Gastroesophageal sphincter (tissue), 4 donors: ENCODE results near the gene CYP46A1. TPM values are rescaled to one million over a fixed set of nuclear protein-coding genes. Genes with fewer than 3 reads are reported as not detected.
A peak's percentile ranks its signal among the peaks of the same experiment; 100 is the strongest.

Experiments
- ATAC-seq: fragments of 150-250 bp; one replicate; pipeline ENCODE4 v1.9.1; 2016; ENCODE audit warnings: mild to moderate bottlenecking, moderate library complexity
- H3K27ac ChIP-seq, 4 donors: fragments of 200-600 bp; sonication (generic) in 3 of 4; 1 replicate in 3 of 4; 2 replicates in 1 of 4; pipeline ENCODE4 v1.5.1; 2016 to 2019
- H3K27me3 ChIP-seq: fragments of 200-600 bp; sonication (generic); one replicate; pipeline ENCODE4 v1.5.1; 2019
- H3K36me3 ChIP-seq, 2 donors: fragments of 200-600 bp; sonication (generic); one replicate each; pipeline ENCODE4 v1.5.1; 2019; ENCODE audit warnings: control low read depth in 1 of 2
- H3K4me1 ChIP-seq, 3 donors: fragments of 200-600 bp; sonication (generic); 1 replicate in 2 of 3; 2 replicates in 1 of 3; pipeline ENCODE4 v1.5.1; 2016 to 2019; ENCODE audit warnings: control low read depth in 2 of 3
- H3K4me3 ChIP-seq, 2 donors: fragments of 200-600 bp; sonication (generic); one replicate each; pipeline ENCODE4 v1.5.1; 2019; ENCODE audit warnings: mild to moderate bottlenecking in 1 of 2, moderate library complexity in 1 of 2
- H3K9me3 ChIP-seq, 3 donors: fragments of 200-600 bp; sonication (generic); one replicate each; pipeline ENCODE4 v1.5.1; 2017 to 2019; ENCODE audit warnings: control low read depth in 2 of 3
- CTCF ChIP-seq, 4 experiments: fragments of 200-600 bp in 2 of 4; fragments of 450-650 bp in 2 of 4; sonication (generic) in 1 of 4; IDR thresholded peaks; one replicate each; pipeline ENCODE4 v1.5.1; 2017 to 2019; ENCODE audit warnings: antibody characterized with exemption in 4 of 4, mild to moderate bottlenecking in 2 of 4, moderate library complexity in 2 of 4
- EP300 ChIP-seq: sonication (generic); formaldehyde crosslinking; IDR thresholded peaks from one replicate; pipeline ENCODE4 v1.6.1; 2017; ENCODE audit warnings: antibody characterized with exemption, mild to moderate bottlenecking
- POLR2A ChIP-seq, 2 donors: fragments of 450-650 bp; IDR thresholded peaks; one replicate each; pipeline ENCODE4 v1.6.1; 2017; ENCODE audit warnings: antibody characterized with exemption in 2 of 2, mild to moderate bottlenecking in 2 of 2, moderate library complexity in 1 of 2
- POLR2AphosphoS5 ChIP-seq: sonication (generic); formaldehyde crosslinking; IDR thresholded peaks from one replicate; pipeline ENCODE4 v1.6.1; 2017; ENCODE audit warnings: antibody characterized with exemption
- WGBS, 2 donors: methylation state at CpG; one replicate each; pipeline ENCODE4 v1.1.5; 2018; ENCODE audit warnings: low coverage in 1 of 2; 5-methylcytosine and 5-hydroxymethylcytosine counted together
- total RNA-seq, 4 donors: library from RNA; depleted of rRNA; stranded (reverse); fragments of >200 nt; gene quantifications; one replicate each; pipeline ENCODE4 v1.1.0, GENCODE V29; 2016

The CYP46A1 gene
- total RNA-seq, 4 donors from 2014 or later, result 0.78 to 1.4 (median 0.94) TPM; not detected in 1

- H3K4me1 ChIP-seq, result peaks cover 4 to 95% (median 32%) of the 10 kb centered on the region in 3 donors
- 0 to 19% methylated on average over 2 to 3 of the region's 21 CpGs for WGBS, 2 donors
- H3K9me3 ChIP-seq, result no peaks in the 10 kb centered on the region
- TF ChIP-seq POLR2A (IDR thresholded peaks at IDR 0.05) (no peak), POLR2AphosphoS5 (no peak), CTCF (IDR thresholded peaks at IDR 0.05) (no peak), EP300 (no peak)
- peak; percentile 24 for ATAC-seq
- H3K27me3 ChIP-seq, result no peaks in the 10 kb centered on the region
- H3K36me3 ChIP-seq, result no peaks in the 10 kb centered on the region
- H3K27ac ChIP-seq, result peak overlapping the region; percentile 27 to 90 (median 88)
- peak overlapping the region; percentile 53 to 73 for H3K4me3 ChIP-seq
Measured at GRCh38 chr14:99737956-99738667, 54.0 kb downstream of the CYP46A1 start.

- TF ChIP-seq POLR2A (IDR thresholded peaks at IDR 0.05), result no peak
- no peak for TF ChIP-seq CTCF (IDR thresholded peaks at IDR 0.05)
- no peak for TF ChIP-seq EP300
- TF ChIP-seq POLR2AphosphoS5, result no peak
- peaks cover 4 to 97% (median 40%) of the 10 kb centered on the region in 3 donors for H3K4me1 ChIP-seq
- peak overlapping the region in 1 of 2 donors; percentile 73 for H3K4me3 ChIP-seq
- H3K36me3 ChIP-seq, result no peaks in the 10 kb centered on the region
- ATAC-seq, result no peak
- H3K27me3 ChIP-seq, result no peaks in the 10 kb centered on the region
- WGBS, 2 donors, result 0 to 14% methylated on average over 7 to 10 of the region's 10 CpGs
- H3K9me3 ChIP-seq, result no peaks in the 10 kb centered on the region
- peak overlapping the region; percentile 24 to 90 (median 88) for H3K27ac ChIP-seq
Measured at GRCh38 chr14:99740411-99740810, 56.3 kb downstream of the CYP46A1 start.

- ATAC-seq, result no peak
- no peaks in the 10 kb centered on the region for H3K36me3 ChIP-seq
- H3K9me3 ChIP-seq, result no peaks in the 10 kb centered on the region
- H3K4me3 ChIP-seq, result no peak overlapping the region
- no peaks in the 10 kb centered on the region for H3K27me3 ChIP-seq
- H3K27ac ChIP-seq, result peak overlapping the region; percentile 24 to 90 (median 88)
- 82 to 100% methylated on average over 2 to 4 of the region's 14 CpGs for WGBS, 2 donors
- peaks cover 10 to 100% (median 50%) of the 10 kb centered on the region in 3 donors for H3K4me1 ChIP-seq
- no peak for TF ChIP-seq POLR2AphosphoS5
- no peak for TF ChIP-seq POLR2A (IDR thresholded peaks at IDR 0.05)
- TF ChIP-seq CTCF (IDR thresholded peaks at IDR 0.05), result no peak
- no peak for TF ChIP-seq EP300
Measured at GRCh38 chr14:99741227-99741976, 57.3 kb downstream of the CYP46A1 start.

- Histone ChIP-seq H3K4me1 (peaks cover 11 to 100% (median 49%) of the 10 kb centered on the region in 3 donors), H3K9me3 (no peaks in the 10 kb centered on the region), H3K4me3 (no peak overlapping the region), H3K27me3 (no peaks in the 10 kb centered on the region), H3K27ac (peak overlapping the region in 3 of 4 donors; percentile 87 to 90 (median 89)), H3K36me3 (no peaks in the 10 kb centered on the region)
- no peak for ATAC-seq
- WGBS, 2 donors, result 67% methylated on average over 1 of the region's 3 CpGs; no CpG with 5 or more reads in 1 of the 2 donors
- no peak for TF ChIP-seq CTCF (IDR thresholded peaks at IDR 0.05)
- TF ChIP-seq POLR2A (IDR thresholded peaks at IDR 0.05), result no peak
- TF ChIP-seq POLR2AphosphoS5, result no peak
- TF ChIP-seq EP300, result no peak
Measured at GRCh38 chr14:99742074-99742473, 58.0 kb downstream of the CYP46A1 start.
